Activated naive CD8-positive, alpha-beta T cell treated with anti-CD3 and anti-CD28 coated beads, Interleukin-2, amount 50 U/mL, for 24 hours (primary cell): ENCODE data around the gene ARFRP1.
"Not testable (repeated sequence)": the region's sequence is repeated elsewhere in the genome, so short reads cannot be mapped to it uniquely, and the experiment has no call there.

Source experiments
- ATAC-seq: fragments of 150-1000 bp; cut with Tn5 transposase; one replicate; pipeline ENCODE4 v1.10.0; 2021
- DNase-seq: peaks from one replicate; pipeline ENCODE4 v3.0.0; 2021
- H3K27ac Mint-ChIP-seq: one replicate; pipeline ENCODE4 v1.8.0; 2021; ENCODE audit warnings: mild to moderate bottlenecking, mixed read lengths
- H3K27me3 Mint-ChIP-seq: one replicate; pipeline ENCODE4 v1.8.0; 2021; ENCODE audit warnings: mixed read lengths
- H3K36me3 Mint-ChIP-seq: one replicate; pipeline ENCODE4 v1.8.0; 2021; ENCODE audit warnings: low read depth, mixed read lengths
- H3K4me1 Mint-ChIP-seq: one replicate; pipeline ENCODE4 v1.8.0; 2021; ENCODE audit warnings: mixed read lengths
- H3K4me3 Mint-ChIP-seq: one replicate; pipeline ENCODE4 v1.8.0; 2021; ENCODE audit warnings: mild to moderate bottlenecking, moderate library complexity, mixed read lengths
- H3K9me3 Mint-ChIP-seq: one replicate; pipeline ENCODE4 v1.8.0; 2021; ENCODE audit warnings: mixed read lengths

Gene ARFRP1

GRCh38 chr20:63658749-63659187 lies 49.0 kb downstream of the ARFRP1 start:
- Mint-ChIP-seq H3K27ac (peak overlapping the region; percentile 93), H3K4me1 (peaks cover 31% of the 10 kb centered on the region), H3K36me3 (peaks cover 11% of the 10 kb centered on the region), H3K4me3 (peak overlapping the region; percentile 94), H3K9me3 (no peaks in the 10 kb centered on the region), H3K27me3 (no peaks in the 10 kb centered on the region)
- no peak for DNase-seq
- ATAC-seq: no peak

- Mint-ChIP-seq H3K4me3 (peak within 1 kb of the TSS; percentile 94), H3K36me3 (peaks cover 11% of the 10 kb centered on the region), H3K9me3 (no peaks in the 10 kb centered on the region), H3K27me3 (no peaks in the 10 kb centered on the region), H3K4me1 (peaks cover 33% of the 10 kb centered on the region), H3K27ac (peak within 1 kb of the TSS; percentile 93)
- DNase-seq (peak; percentile 91), ATAC-seq (peak; percentile 83)
Measured at GRCh38 chr20:63657937-63658748, 49.6 kb downstream of the ARFRP1 start, which contains the start of gene RTEL1. TSS of gene RTEL1 (plus strand) at chr20:63658312. CDS start at chr20:63659403, 1,091 bp downstream.

GRCh38 chr20:63657260-63657936 lies 50.4 kb downstream of the ARFRP1 start:
- Mint-ChIP-seq H3K4me1 (peaks cover 33% of the 10 kb centered on the region), H3K36me3 (peaks cover 11% of the 10 kb centered on the region), H3K27ac (peak overlapping the region; percentile 93), H3K9me3 (no peaks in the 10 kb centered on the region), H3K27me3 (no peaks in the 10 kb centered on the region), H3K4me3 (peak overlapping the region; percentile 94)
- no peak for DNase-seq
- ATAC-seq: no peak

- H3K36me3 Mint-ChIP-seq: peaks cover 8% of the 10 kb centered on the region
- H3K4me1 Mint-ChIP-seq: peaks cover 36% of the 10 kb centered on the region
- DNase-seq (no peak), ATAC-seq (no peak)
- no peak overlapping the region for H3K4me3 Mint-ChIP-seq
- H3K27me3 Mint-ChIP-seq: peaks cover 2% of the 10 kb centered on the region
- no peaks in the 10 kb centered on the region for H3K9me3 Mint-ChIP-seq
- no peak overlapping the region for H3K27ac Mint-ChIP-seq
Measured at GRCh38 chr20:63656451-63656850, 51.3 kb downstream of the ARFRP1 start.

GRCh38 chr20:63655249-63655648 lies 52.5 kb downstream of the ARFRP1 start:
- Mint-ChIP-seq H3K27ac (no peak overlapping the region), H3K27me3 (peaks cover 3% of the 10 kb centered on the region), H3K36me3 (peaks cover 5% of the 10 kb centered on the region), H3K4me1 (peaks cover 39% of the 10 kb centered on the region), H3K4me3 (no peak overlapping the region), H3K9me3 (no peaks in the 10 kb centered on the region)
- DNase-seq: no peak
- no peak for ATAC-seq

- Mint-ChIP-seq H3K27ac (peak overlapping the region; percentile 46), H3K4me1 (peaks cover 32% of the 10 kb centered on the region), H3K36me3 (no peaks in the 10 kb centered on the region), H3K9me3 (no peaks in the 10 kb centered on the region), H3K4me3 (peak overlapping the region; percentile 73), H3K27me3 (peaks cover 3% of the 10 kb centered on the region)
- DNase-seq (no peak), ATAC-seq (peak; percentile 0)
Measured at GRCh38 chr20:63653974-63654668, 53.7 kb downstream of the ARFRP1 start.

GRCh38 chr20:63653041-63653973 lies 54.5 kb downstream of the ARFRP1 start, which contains the start of gene STMN3:
TSS of gene STMN3 (minus strand) at chr20:63653424. CDS start at chr20:63653345, 79 bp downstream.
- peaks cover 25% of the 10 kb centered on the region for H3K4me1 Mint-ChIP-seq
- peak; percentile 48 for ATAC-seq
- peak within 1 kb of the TSS; percentile 73 for H3K4me3 Mint-ChIP-seq
- H3K9me3 Mint-ChIP-seq: no peaks in the 10 kb centered on the region
- peak; percentile 77 for DNase-seq
- peaks cover 3% of the 10 kb centered on the region for H3K27me3 Mint-ChIP-seq
- peak within 1 kb of the TSS; percentile 46 for H3K27ac Mint-ChIP-seq
- H3K36me3 Mint-ChIP-seq: no peaks in the 10 kb centered on the region

GRCh38 chr20:63652192-63652980 lies 55.4 kb downstream of the ARFRP1 start:
- ATAC-seq: peak; percentile 17
- Mint-ChIP-seq H3K36me3 (no peaks in the 10 kb centered on the region), H3K27me3 (peaks cover 3% of the 10 kb centered on the region)

GRCh38 chr20:63651942-63652191 lies 55.9 kb downstream of the ARFRP1 start:
- H3K27ac Mint-ChIP-seq: no peak overlapping the region
- DNase-seq (no peak), ATAC-seq (no peak)
- H3K9me3 Mint-ChIP-seq: no peaks in the 10 kb centered on the region
- H3K4me1 Mint-ChIP-seq: peaks cover 20% of the 10 kb centered on the region
- H3K4me3 Mint-ChIP-seq: peak overlapping the region; percentile 71
- peaks cover 3% of the 10 kb centered on the region for H3K27me3 Mint-ChIP-seq
- no peaks in the 10 kb centered on the region for H3K36me3 Mint-ChIP-seq

More at GRCh38 chr20:63652192-63652980, 55.4 kb downstream of the ARFRP1 start:
- Mint-ChIP-seq H3K4me1 (peaks cover 21% of the 10 kb centered on the region), H3K9me3 (no peaks in the 10 kb centered on the region), H3K4me3 (peak overlapping the region; percentile 42), H3K27ac (no peak overlapping the region)
- peak; percentile 44 for DNase-seq

- not testable (repeated sequence) for H3K4me3 Mint-ChIP-seq, H3K9me3 Mint-ChIP-seq, H3K36me3 Mint-ChIP-seq, H3K27ac Mint-ChIP-seq, DNase-seq, H3K27me3 Mint-ChIP-seq, ATAC-seq
- H3K4me1 Mint-ChIP-seq: peaks cover 19% of the 10 kb centered on the region
Measured at GRCh38 chr20:63650486-63650885, 57.3 kb downstream of the ARFRP1 start.

- Mint-ChIP-seq H3K36me3 (no peaks in the 10 kb centered on the region), H3K9me3 (no peaks in the 10 kb centered on the region), H3K27me3 (peaks cover 3% of the 10 kb centered on the region), H3K4me1 (peaks cover 11% of the 10 kb centered on the region), H3K4me3 (no peak overlapping the region), H3K27ac (no peak overlapping the region)
- no peak for ATAC-seq
- no peak for DNase-seq
Measured at GRCh38 chr20:63648895-63649589, 58.7 kb downstream of the ARFRP1 start.
